ENCODE data around the gene TECTB.

DNA sequence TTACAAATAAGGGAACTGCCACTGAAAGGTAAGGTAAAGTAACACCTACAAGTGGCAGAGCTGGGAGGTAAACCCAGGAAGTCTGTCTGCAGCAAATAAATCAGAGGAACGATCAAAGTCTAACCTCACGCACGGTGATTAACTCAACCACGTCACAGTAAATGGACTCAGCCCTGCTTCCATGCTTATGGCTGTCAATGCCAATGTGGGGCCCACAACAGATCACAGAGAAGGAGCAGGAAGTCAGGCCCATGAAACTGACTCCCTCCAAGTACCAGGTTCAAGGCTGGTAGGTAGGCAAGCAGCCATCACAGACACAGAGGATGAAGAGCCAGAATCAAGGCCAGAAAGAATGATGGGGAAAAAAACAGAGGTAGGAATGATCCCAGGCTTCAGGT, 52.7 kb downstream of the TECTB start:
- TF ChIP-seq CTCF (IDR thresholded peaks at IDR 0.05; ENCODE audit: low read depth, low read length) (no peak), EZH2phosphoT487 (IDR thresholded peaks at IDR 0.05; ENCODE audit: low read depth) (no peak)

All from OCI-LY3 (cell line).